ENCODE measurements around the gene COPS3. TPM values are rescaled to one million over a fixed set of nuclear protein-coding genes. Genes with fewer than 3 reads are reported as not detected.
A peak's percentile ranks its signal among the peaks of the same experiment; 100 is the strongest.

COPS3 gene
- polyA plus RNA-seq (2012; ENCODE audit: low read depth, missing spikeins): 71.3 TPM

DNA sequence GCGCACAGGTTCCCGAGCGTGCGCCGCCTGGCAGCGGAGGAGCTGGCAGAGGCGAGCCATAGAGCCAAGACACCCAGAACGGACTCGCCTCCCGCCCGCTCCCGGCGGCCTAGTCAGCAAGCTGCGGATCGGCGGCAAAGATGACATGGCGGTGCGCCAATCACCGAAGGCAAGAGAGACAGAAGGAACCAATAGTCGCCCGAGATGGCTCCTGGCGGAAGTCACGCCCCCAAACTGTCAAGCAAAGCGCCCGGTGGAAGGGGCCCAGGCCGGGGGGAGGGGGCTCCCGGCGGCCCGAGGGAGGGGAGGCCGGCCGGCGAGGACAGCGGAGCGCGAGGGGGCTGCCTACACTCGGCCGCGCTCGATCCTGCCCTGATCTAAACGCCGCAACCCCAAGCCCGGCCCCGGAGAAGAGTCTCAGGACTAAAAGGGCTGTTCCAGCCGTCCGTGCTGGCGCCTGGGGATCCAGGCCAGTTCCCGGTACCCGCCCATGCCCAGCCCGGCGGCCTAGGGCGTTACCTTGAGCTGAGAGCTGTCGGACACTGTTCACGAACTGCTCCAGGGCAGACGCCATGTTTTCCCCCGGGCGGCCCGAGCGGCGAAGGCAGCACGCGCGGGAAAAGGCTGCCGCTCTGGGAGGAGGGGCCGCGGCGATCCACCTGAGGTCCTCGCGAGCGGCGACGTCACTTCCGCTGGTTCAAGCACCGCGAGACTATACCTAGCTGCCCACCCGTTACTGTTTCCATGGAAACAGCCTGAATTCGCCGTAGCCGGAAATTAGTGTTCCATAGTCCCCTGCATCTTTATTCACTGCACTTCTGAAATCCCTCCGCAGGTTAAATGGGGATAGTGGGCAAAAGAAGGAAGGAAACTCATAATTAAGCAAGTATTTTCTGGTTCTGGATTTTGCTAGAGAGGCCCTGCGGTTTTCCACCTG lies at the start of gene COPS3:
Gene COPS3 (minus strand): TSS at position 634 of the 937 bp plus-strand sequence. CDS start 60 bp downstream, at position 574.
- DNase-seq (ENCODE audit: insufficient read length, low spot score) (peak; percentile 84), FAIRE-seq (peak; percentile 99)
- TF ChIP-seq POU2F2 (IDR thresholded peaks at IDR 0.05; ENCODE audit: low read depth, low read length) (peak; percentile 64), POLR2AphosphoS5 (IDR thresholded peaks at IDR 0.05; ENCODE audit: low read depth, low read length) (0 out of 2 replicates have a peak, but pooled peaks have one; percentile 73), TAF1 (IDR thresholded peaks at IDR 0.05; ENCODE audit: low read depth, low read length) (peak; percentile 20; the same call in 1 of the 2 replicates), POLR2A (IDR thresholded peaks at IDR 0.05; ENCODE audit: low read depth, low read length) (peak; percentile 83; the same call in 1 of the 2 replicates), PAX5 (IDR thresholded peaks at IDR 0.05; ENCODE audit: insufficient read depth, low read length, severe bottlenecking) (peak; percentile 79), SPI1 (IDR thresholded peaks at IDR 0.05; ENCODE audit: low read depth, low read length) (peak; percentile 20; the same call in 1 of the 2 replicates)

GRCh38 chr17:17328251-17328650 lies 47.2 kb upstream of the COPS3 start:
- no peak for FAIRE-seq
- no peak for DNase-seq (ENCODE audit: insufficient read length, low spot score)
- TF ChIP-seq TAF1 (IDR thresholded peaks at IDR 0.05; ENCODE audit: low read depth, low read length): no peak
- no peak for TF ChIP-seq POLR2AphosphoS5 (IDR thresholded peaks at IDR 0.05; ENCODE audit: low read depth, low read length)
- no peak for TF ChIP-seq SPI1 (IDR thresholded peaks at IDR 0.05; ENCODE audit: low read depth, low read length)
- no peak for TF ChIP-seq POU2F2 (IDR thresholded peaks at IDR 0.05; ENCODE audit: low read depth, low read length)
- no peak for TF ChIP-seq PAX5 (IDR thresholded peaks at IDR 0.05; ENCODE audit: insufficient read depth, low read length, severe bottlenecking)
- no peak for TF ChIP-seq POLR2A (IDR thresholded peaks at IDR 0.05; ENCODE audit: low read depth, low read length)

- FAIRE-seq: no peak
- no peak for TF ChIP-seq SPI1 (IDR thresholded peaks at IDR 0.05; ENCODE audit: low read depth, low read length)
- no peak for TF ChIP-seq PAX5 (IDR thresholded peaks at IDR 0.05; ENCODE audit: insufficient read depth, low read length, severe bottlenecking)
Observed at GRCh38 chr17:17326275-17326875, 45.3 kb upstream of the COPS3 start.

GRCh38 chr17:17325816-17326215 lies 44.8 kb upstream of the COPS3 start:
- DNase-seq (ENCODE audit: insufficient read length, low spot score) (no peak), FAIRE-seq (no peak)
- TF ChIP-seq PAX5 (IDR thresholded peaks at IDR 0.05; ENCODE audit: insufficient read depth, low read length, severe bottlenecking) (no peak), TAF1 (IDR thresholded peaks at IDR 0.05; ENCODE audit: low read depth, low read length) (no peak), POLR2AphosphoS5 (IDR thresholded peaks at IDR 0.05; ENCODE audit: low read depth, low read length) (no peak), POLR2A (IDR thresholded peaks at IDR 0.05; ENCODE audit: low read depth, low read length) (no peak), SPI1 (IDR thresholded peaks at IDR 0.05; ENCODE audit: low read depth, low read length) (no peak), POU2F2 (IDR thresholded peaks at IDR 0.05; ENCODE audit: low read depth, low read length) (no peak)

More at GRCh38 chr17:17326275-17326875, 45.3 kb upstream of the COPS3 start:
- no peak for DNase-seq (ENCODE audit: insufficient read length, low spot score)

- no peak for TF ChIP-seq PAX5 (IDR thresholded peaks at IDR 0.05; ENCODE audit: insufficient read depth, low read length, severe bottlenecking)
- TF ChIP-seq SPI1 (IDR thresholded peaks at IDR 0.05; ENCODE audit: low read depth, low read length): no peak
- no peak for TF ChIP-seq POU2F2 (IDR thresholded peaks at IDR 0.05; ENCODE audit: low read depth, low read length)
- no peak for TF ChIP-seq POLR2AphosphoS5 (IDR thresholded peaks at IDR 0.05; ENCODE audit: low read depth, low read length)
- DNase-seq (ENCODE audit: insufficient read length, low spot score) (no peak), FAIRE-seq (no peak)
Observed at GRCh38 chr17:17325228-17325627, 44.2 kb upstream of the COPS3 start.

DNA sequence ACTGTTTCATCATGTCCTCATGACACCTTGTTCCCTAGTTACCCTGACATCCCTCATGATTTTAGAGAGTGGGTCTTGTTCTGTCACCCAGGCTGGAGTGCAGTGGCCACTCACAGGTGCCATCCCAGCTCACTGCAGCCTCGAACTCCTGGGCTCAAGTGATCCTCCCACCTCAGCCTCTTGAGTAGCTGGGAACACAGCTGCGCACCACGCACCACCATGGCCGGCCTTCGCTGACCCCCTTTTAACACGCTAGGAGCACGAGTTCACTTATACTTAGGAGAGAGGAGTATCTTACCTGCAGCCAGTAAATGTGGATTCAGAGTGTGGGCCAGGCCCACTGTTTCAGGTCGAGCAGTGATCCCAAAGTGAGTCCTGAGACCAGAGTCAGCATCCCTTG lies 43.6 kb upstream of the COPS3 start:
- no peak for FAIRE-seq
- TF ChIP-seq SPI1 (IDR thresholded peaks at IDR 0.05; ENCODE audit: low read depth, low read length) (no peak), POU2F2 (IDR thresholded peaks at IDR 0.05; ENCODE audit: low read depth, low read length) (no peak), POLR2A (IDR thresholded peaks at IDR 0.05; ENCODE audit: low read depth, low read length) (no peak), PAX5 (IDR thresholded peaks at IDR 0.05; ENCODE audit: insufficient read depth, low read length, severe bottlenecking) (no peak), TAF1 (IDR thresholded peaks at IDR 0.05; ENCODE audit: low read depth, low read length) (no peak), POLR2AphosphoS5 (IDR thresholded peaks at IDR 0.05; ENCODE audit: low read depth, low read length) (no peak)

DNA sequence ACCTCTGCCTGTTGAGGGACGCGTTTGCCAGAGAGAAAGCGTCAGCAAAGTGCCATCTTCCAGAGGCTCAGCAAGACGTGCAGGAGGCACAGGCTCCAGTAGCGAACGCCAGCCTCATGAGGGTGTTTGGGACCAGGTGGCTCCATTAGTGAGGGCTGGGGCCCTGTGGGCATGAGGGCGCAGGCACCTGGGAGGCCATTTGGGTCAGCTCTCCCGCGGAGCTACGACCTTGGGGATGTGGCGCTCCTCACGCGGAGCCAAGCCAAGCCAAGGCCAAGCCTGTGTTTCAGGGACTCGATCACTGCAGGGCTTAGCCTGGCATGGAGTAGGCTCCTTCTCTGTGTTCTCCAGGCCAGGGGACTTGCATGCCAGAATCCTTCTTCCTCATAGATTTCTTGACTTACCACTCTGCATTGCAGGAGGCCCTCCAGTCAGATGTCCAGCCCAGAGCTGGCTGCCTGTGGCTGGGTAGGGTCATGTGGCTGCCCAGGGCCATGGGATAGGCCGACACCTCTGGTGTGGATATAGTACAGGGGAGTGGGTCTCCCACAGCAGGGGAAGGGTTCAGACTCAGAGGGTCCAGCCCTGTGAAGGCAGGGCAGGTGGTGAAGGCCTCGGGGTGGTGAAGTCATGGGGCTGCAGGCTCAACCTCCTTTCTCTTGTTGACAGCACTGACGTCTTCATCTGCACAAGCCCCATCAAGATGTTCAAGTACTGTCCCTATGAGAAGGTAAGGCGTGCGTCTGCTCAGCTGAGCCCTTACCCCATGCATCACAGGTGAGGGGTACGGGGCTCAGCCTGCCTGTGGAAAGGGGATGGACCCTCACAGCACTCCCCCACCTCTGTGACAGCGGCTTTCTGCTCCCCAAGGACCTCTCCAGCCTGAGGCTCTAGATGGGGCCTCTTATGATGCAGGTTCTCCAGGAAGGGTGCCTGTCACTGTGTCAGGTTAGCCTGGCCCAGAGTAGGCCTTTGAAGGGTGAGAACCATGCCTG lies 41.8 kb upstream of the COPS3 start:
- FAIRE-seq: no peak
- no peak for DNase-seq (ENCODE audit: insufficient read length, low spot score)
- TF ChIP-seq TAF1 (IDR thresholded peaks at IDR 0.05; ENCODE audit: low read depth, low read length): no peak
- TF ChIP-seq POLR2AphosphoS5 (IDR thresholded peaks at IDR 0.05; ENCODE audit: low read depth, low read length): no peak
- no peak for TF ChIP-seq POLR2A (IDR thresholded peaks at IDR 0.05; ENCODE audit: low read depth, low read length)
- no peak for TF ChIP-seq PAX5 (IDR thresholded peaks at IDR 0.05; ENCODE audit: insufficient read depth, low read length, severe bottlenecking)
- TF ChIP-seq POU2F2 (IDR thresholded peaks at IDR 0.05; ENCODE audit: low read depth, low read length): no peak
- no peak for TF ChIP-seq SPI1 (IDR thresholded peaks at IDR 0.05; ENCODE audit: low read depth, low read length)

More for the DNA sequence above, 43.6 kb upstream of the COPS3 start:
- no peak for DNase-seq (ENCODE audit: insufficient read length, low spot score)

- DNase-seq (ENCODE audit: insufficient read length, low spot score) (no peak), FAIRE-seq (no peak)
- TF ChIP-seq SPI1 (IDR thresholded peaks at IDR 0.05; ENCODE audit: low read depth, low read length): no peak
- no peak for TF ChIP-seq TAF1 (IDR thresholded peaks at IDR 0.05; ENCODE audit: low read depth, low read length)
- no peak for TF ChIP-seq POLR2AphosphoS5 (IDR thresholded peaks at IDR 0.05; ENCODE audit: low read depth, low read length)
- no peak for TF ChIP-seq POU2F2 (IDR thresholded peaks at IDR 0.05; ENCODE audit: low read depth, low read length)
- no peak for TF ChIP-seq PAX5 (IDR thresholded peaks at IDR 0.05; ENCODE audit: insufficient read depth, low read length, severe bottlenecking)
- TF ChIP-seq POLR2A (IDR thresholded peaks at IDR 0.05; ENCODE audit: low read depth, low read length): no peak
Observed at GRCh38 chr17:17321356-17322025, 40.4 kb upstream of the COPS3 start.
